Endothelial cell of umbilical vein (primary cell): Measurements from ENCODE around the gene AADACL4. TPM values are rescaled to one million over a fixed set of nuclear protein-coding genes. Genes with fewer than 3 reads are reported as not detected.

Experiments used
- BruUV-seq: library from RNA; stranded (reverse); fragments of 400-500 nt; replicated peaks from 2 replicates; lab custom pipeline; 2021; lab: Mats Ljungman, UMichigan
- CTCF ChIA-PET: fragments of 300-600, 350-600 bp; sonication (Branson Sonifier 250); formaldehyde crosslinking; loops from one replicate; lab custom pipeline; 2021; ENCODE audit warnings: antibody characterized with exemption, inconsistent platforms; lab: Charles Lee
- POLR2A ChIA-PET: fragments of 300-600, 350-600 bp; sonication (Branson Sonifier 250); formaldehyde crosslinking; loops from one replicate; lab custom pipeline; 2021; ENCODE audit warnings: antibody characterized with exemption, inconsistent platforms; lab: Charles Lee
- DNase-seq: peaks from one replicate; pipeline ENCODE4 v3.0.0-alpha.2; 2011; ENCODE audit warnings: low read depth, low spot score
- FAIRE-seq: peaks from 2 replicates; lab custom pipeline; 2011; peaks lifted over from hg19 to GRCh38; lab: Jason Lieb, UNC
- H2AFZ ChIP-seq: 2 replicates; pipeline ENCODE4 v1.6.0; 2012; ENCODE audit warnings: low read depth, low read length, control low read depth, inconsistent platforms
- H3K27ac ChIP-seq: 2 replicates; pipeline ENCODE4 v1.5.1; 2011; ENCODE audit warnings: low read depth, mild to moderate bottlenecking, control low read depth, low read length, moderate library complexity; ENCODE audit not compliant: insufficient read depth
- H3K27me3 ChIP-seq, 2 experiments: 2 replicates each; pipeline versions ENCODE4 v1.6.0 to v1.6.1; 2011; ENCODE audit warnings: low read length in 2 of 2, mixed read lengths in 1 of 2; ENCODE audit not compliant: control insufficient read depth in 2 of 2, insufficient read depth in 2 of 2
- H3K36me3 ChIP-seq, 2 experiments: 2 replicates in 1 of 2; 3 replicates in 1 of 2; pipeline ENCODE4 v1.5.1; 2011; ENCODE audit warnings: low read length in 2 of 2, mild to moderate bottlenecking in 1 of 2, moderate library complexity in 1 of 2; ENCODE audit not compliant: control insufficient read depth in 2 of 2, insufficient read depth in 2 of 2; ENCODE audit errors: extremely low read depth in 1 of 2
- H3K4me1 ChIP-seq: 3 replicates; pipeline ENCODE4 v1.5.1; 2011; ENCODE audit warnings: mild to moderate bottlenecking, low read length; ENCODE audit not compliant: control insufficient read depth, insufficient read depth; ENCODE audit errors: extremely low read depth
- H3K4me2 ChIP-seq: 2 replicates; pipeline ENCODE4 v1.6.1; 2011; ENCODE audit warnings: low read length, control low read depth, mixed read lengths; ENCODE audit not compliant: insufficient read depth
- H3K4me3 ChIP-seq, 3 experiments: fragments of 200-600 bp in 1 of 3; sonication (generic), shearing (Covaris generic) in 1 of 3; replicated peaks in 1 of 3; 2 replicates each; pipeline ENCODE4 v1.5.1; 2011 to 2016; ENCODE audit warnings: control low read depth in 3 of 3, low read length in 3 of 3, mild to moderate bottlenecking in 2 of 3, inconsistent platforms in 1 of 3, low read depth in 1 of 3, moderate library complexity in 1 of 3; ENCODE audit not compliant: insufficient read depth in 1 of 3
- H3K79me2 ChIP-seq: 2 replicates; pipeline ENCODE4 v1.6.0; 2012; ENCODE audit warnings: low read length, inconsistent platforms; ENCODE audit not compliant: control insufficient read depth, insufficient read depth
- H3K9ac ChIP-seq: replicated peaks from 2 replicates; pipeline ENCODE3; 2011; ENCODE audit warnings: low read length, control low read depth; ENCODE audit not compliant: insufficient read depth; ENCODE audit errors: extremely low read depth
- H3K9me1 ChIP-seq: replicated peaks from 3 replicates; pipeline ENCODE4 v1.6.0; 2011; ENCODE audit warnings: mild to moderate bottlenecking, low read length; ENCODE audit not compliant: control insufficient read depth, insufficient read depth; ENCODE audit errors: extremely low read depth
- H3K9me3 ChIP-seq: replicated peaks from 2 replicates; pipeline ENCODE4 v1.5.1; 2012; ENCODE audit warnings: low read length, inconsistent platforms; ENCODE audit not compliant: control insufficient read depth, insufficient read depth
- H4K20me1 ChIP-seq: replicated peaks from 2 replicates; pipeline ENCODE3; 2011; ENCODE audit warnings: mild to moderate bottlenecking, low read length; ENCODE audit not compliant: control insufficient read depth, insufficient read depth; ENCODE audit errors: extremely low read depth
- CTCF ChIP-seq, 2 donors: IDR thresholded peaks; 1 replicate in 1 of 2; 2 replicates in 1 of 2; pipeline ENCODE4 v1.5.1; 2011; ENCODE audit warnings: low read length in 2 of 2, mild to moderate bottlenecking in 2 of 2, moderate library complexity in 2 of 2, control low read depth in 1 of 2, inconsistent platforms in 1 of 2, low read depth in 1 of 2; ENCODE audit not compliant: insufficient read depth in 1 of 2; ENCODE audit errors: extremely low read depth in 1 of 2
- EZH2 ChIP-seq: IDR thresholded peaks from 2 replicates; pipeline ENCODE4 v1.6.1; 2012; ENCODE audit warnings: borderline replicate concordance, low read depth, mild to moderate bottlenecking, moderate library complexity, low read length, inconsistent platforms; ENCODE audit not compliant: severe bottlenecking
- FOS ChIP-seq: IDR thresholded peaks from 2 replicates; pipeline ENCODE4 v1.6.1; 2011; ENCODE audit warnings: mild to moderate bottlenecking, low read length, moderate library complexity, borderline replicate concordance; ENCODE audit not compliant: insufficient read depth
- GATA2 ChIP-seq: IDR thresholded peaks from 2 replicates; pipeline ENCODE4 v1.7.0; 2011; ENCODE audit warnings: low read depth, mild to moderate bottlenecking, moderate library complexity, mixed read lengths, low read length; ENCODE audit not compliant: insufficient read length, insufficient read depth
- JUN ChIP-seq: IDR thresholded peaks from 2 replicates; pipeline ENCODE4 v1.6.1; 2011; ENCODE audit warnings: borderline replicate concordance, low read depth; ENCODE audit not compliant: insufficient read length, insufficient read depth
- MAX ChIP-seq: IDR thresholded peaks from 2 replicates; pipeline ENCODE4 v1.6.1; 2011; ENCODE audit not compliant: insufficient read depth, insufficient read length
- MYC ChIP-seq: IDR thresholded peaks from one replicate; pipeline ENCODE4 v1.6.1; 2011; ENCODE audit warnings: mild to moderate bottlenecking, low read depth, low read length
- POLR2A ChIP-seq: IDR thresholded peaks from 2 replicates; pipeline ENCODE4 v1.6.1; 2012; ENCODE audit warnings: low read depth, mild to moderate bottlenecking, control low read depth, low read length
- POLR2AphosphoS5 ChIP-seq: IDR thresholded peaks from 2 replicates; pipeline ENCODE4 v1.6.1; 2012; ENCODE audit warnings: low read depth, mild to moderate bottlenecking, control low read depth, low read length, moderate library complexity; ENCODE audit not compliant: insufficient read depth
- dilution Hi-C: fragments of 300-500 bp; cut with MboI; formaldehyde crosslinking; loops from one replicate; pipeline ENCODE4 v1.15.0; 2019; ENCODE audit warnings: low sequenced_read_pairs; ENCODE audit not compliant: extremely low pct_ligation_motif_present
- intact Hi-C: fragments of 100-400 bp; cut with micrococcal nuclease; formaldehyde crosslinking; loops from one replicate; pipeline ENCODE4 v1.10.0; 2022
- polyA plus RNA-seq, 4 experiments: library from polyadenylated mRNA; depleted of rRNA in 3 of 4; stranded (reverse) in 3 of 4; unstranded in 1 of 4; fragments of >200 nt; gene quantifications; 2 replicates each; pipeline versions ENCODE4 v1.2.1 to v1.2.3, GENCODE V29; 2011 to 2012; ENCODE audit warnings: missing spikeins in 1 of 4
- total RNA-seq: library from RNA; stranded (reverse); gene quantifications from 2 replicates; pipeline ENCODE4 v1.2.3, GENCODE V29; 2021

AADACL4 gene
- total and polyA plus RNA-seq, 2 donors (not counting 3 experiments of a cell fraction or from before 2014, with no cell fraction given), result not detected

- H3K4me1 ChIP-seq, result no peaks in the 10 kb centered on the region
- H3K27ac ChIP-seq, result no peak overlapping the region
- H3K27me3 ChIP-seq, result no peaks in the 10 kb centered on the region
- H3K9me3 ChIP-seq, result no peaks in the 10 kb centered on the region
- no peaks in the 10 kb centered on the region for H4K20me1 ChIP-seq
- no peak overlapping the region for H3K4me2 ChIP-seq
- dilution Hi-C loops (no loop called here), intact Hi-C loops (no loop called here)
- H3K36me3 ChIP-seq, result no peaks in the 10 kb centered on the region
- FAIRE-seq, result no peak
- ChIA-PET POLR2A (no interaction called here), CTCF (no interaction called here)
- H2AFZ ChIP-seq, result no peak overlapping the region
- H3K4me3 ChIP-seq, result no peak overlapping the region
- H3K9me1 ChIP-seq, result no peaks in the 10 kb centered on the region
- DNase-seq, result no peak
- BruUV-seq, result no TSS peak
- TF ChIP-seq FOS, result no peak
- TF ChIP-seq JUN, result no peak
- TF ChIP-seq POLR2A, result no peak
- TF ChIP-seq POLR2AphosphoS5, result no peak
- no peak for TF ChIP-seq CTCF (IDR thresholded peaks at IDR 0.05; ENCODE audit: extremely low read depth in 1 of 2, insufficient read depth in 1 of 2, low read depth in 1 of 2, low read length in 2 of 2)
- TF ChIP-seq EZH2, result no peak
- no peak for TF ChIP-seq MAX
- no peak for TF ChIP-seq MYC
- no peak for TF ChIP-seq GATA2
- no peaks in the 10 kb centered on the region for H3K79me2 ChIP-seq
- H3K9ac ChIP-seq, result no peak overlapping the region
Measured at GRCh38 chr1:12677565-12677964, 33.7 kb downstream of the AADACL4 start.
